ENCODE results near the gene KRTDAP.
"Not testable (repeated sequence)": the region's sequence is repeated elsewhere in the genome, so short reads cannot be mapped to it uniquely, and the experiment has no call there.

The KRTDAP gene

GRCh38 chr19:35483089-35483488 is 7.2 kb downstream of the KRTDAP start:
- DNase-seq = no peak

- no peak for DNase-seq
Measured at GRCh38 chr19:35478794-35479677, 11.2 kb downstream of the KRTDAP start.

GRCh38 chr19:35476149-35476548 is 14.1 kb downstream of the KRTDAP start:
- no peak for DNase-seq

GRCh38 chr19:35474594-35474993 is 15.7 kb downstream of the KRTDAP start:
- DNase-seq = not testable (repeated sequence)

DNA sequence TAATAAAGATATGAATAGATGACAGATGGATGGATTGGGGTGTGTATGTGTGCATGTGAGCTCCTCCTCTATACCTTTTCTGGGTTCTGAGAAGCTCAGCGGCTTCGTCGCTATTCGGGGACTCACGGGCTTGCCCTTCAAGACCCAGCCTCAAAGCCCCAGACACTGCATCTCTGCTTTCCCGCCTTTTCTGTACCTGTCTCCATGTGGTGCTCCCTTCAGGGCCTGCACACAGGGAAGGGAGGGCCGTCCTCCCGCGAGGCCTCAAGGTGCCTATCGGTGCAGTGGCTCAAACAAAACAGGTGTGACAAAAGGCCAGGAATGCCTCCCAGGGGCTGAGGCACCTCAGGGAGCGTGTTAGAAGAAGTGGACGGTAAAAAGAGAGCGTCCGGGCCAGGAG is 16.2 kb downstream of the KRTDAP start:
- DNase-seq = no peak

DNA sequence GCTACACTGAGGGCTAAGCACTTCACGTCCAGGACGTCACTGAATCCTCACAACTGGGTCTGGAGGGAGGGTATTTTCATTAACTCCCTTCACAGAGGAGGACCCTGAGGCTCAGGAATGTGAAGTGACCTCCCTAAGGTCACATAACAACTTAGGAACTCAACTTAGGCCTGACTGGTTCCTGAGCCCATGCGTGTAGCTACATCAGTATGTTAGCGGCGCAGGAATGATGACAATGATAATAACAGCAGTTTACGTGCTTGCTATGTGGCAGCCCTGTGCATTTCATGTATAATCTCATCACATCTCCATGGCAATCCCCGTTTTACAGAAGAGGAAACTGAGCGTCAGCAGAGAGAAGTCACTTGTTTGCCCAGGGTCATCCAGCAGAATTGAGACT is 18.3 kb downstream of the KRTDAP start:
- no peak for DNase-seq

- not testable (repeated sequence) for DNase-seq
Measured at GRCh38 chr19:35471075-35471474, 19.2 kb downstream of the KRTDAP start.

DNA sequence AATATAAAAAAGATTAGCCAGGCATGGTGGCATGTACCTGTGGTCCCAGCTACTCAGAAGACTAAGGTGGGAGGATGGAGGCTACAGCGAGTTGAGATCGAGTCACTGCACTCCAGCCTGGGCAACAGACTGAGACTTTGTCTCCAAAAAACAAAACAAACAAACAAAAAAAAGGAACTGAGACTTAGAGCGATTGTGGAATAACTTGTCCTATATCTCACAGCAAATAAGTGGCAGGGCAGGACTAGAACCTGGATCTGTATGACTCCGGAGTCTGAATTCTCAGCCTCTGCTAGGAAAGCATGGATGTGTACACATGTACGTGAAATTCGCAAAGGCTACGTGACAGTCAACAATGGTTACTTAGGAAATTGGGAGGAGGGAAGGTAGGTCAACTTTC is 20.1 kb downstream of the KRTDAP start:
- DNase-seq = no peak

DNA sequence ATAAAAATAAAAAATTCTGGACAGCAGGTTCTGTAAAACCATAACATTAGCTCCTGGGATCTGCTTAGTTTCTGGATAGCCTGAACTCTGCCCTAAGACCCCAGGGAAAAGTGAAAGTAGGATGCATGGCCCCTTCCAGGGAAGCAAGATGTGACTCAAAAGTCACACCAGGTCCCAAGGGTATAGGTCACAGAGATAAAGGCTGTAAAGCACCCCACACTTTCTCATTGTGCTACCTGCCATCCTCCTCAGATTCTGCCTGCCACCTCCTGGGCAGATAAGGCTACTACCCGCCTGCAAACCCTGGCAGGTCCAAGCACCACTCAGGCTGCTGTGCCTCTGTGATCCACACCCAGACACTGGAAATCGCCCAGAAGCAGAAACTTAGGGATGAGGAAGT is 21.6 kb downstream of the KRTDAP start:
- peak; percentile 47 for DNase-seq

- DNase-seq = no peak
Measured at GRCh38 chr19:35466259-35466658, 24.0 kb downstream of the KRTDAP start.

DNA sequence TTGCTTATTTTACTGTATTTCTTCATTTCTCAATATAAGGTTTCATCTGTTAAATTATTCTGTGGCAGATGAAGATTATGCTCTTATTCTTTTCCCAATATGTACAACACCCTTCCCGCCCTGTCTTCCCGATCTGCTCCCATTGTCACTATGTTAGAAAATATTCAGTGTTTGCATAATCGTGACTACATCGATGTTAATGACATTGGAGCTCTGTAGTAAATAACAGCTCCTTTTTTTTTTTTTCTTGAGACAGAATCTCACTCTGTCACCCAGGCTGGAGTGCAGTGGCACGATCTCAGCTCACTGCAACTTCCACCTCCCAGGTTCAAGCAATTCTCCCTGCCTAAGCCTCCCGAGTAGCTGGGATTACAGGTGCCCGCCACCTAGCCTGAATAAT is 27.3 kb downstream of the KRTDAP start:
- not testable (repeated sequence) for DNase-seq

- no peak for DNase-seq
Measured at GRCh38 chr19:35462476-35462953, 27.7 kb downstream of the KRTDAP start.

DNA sequence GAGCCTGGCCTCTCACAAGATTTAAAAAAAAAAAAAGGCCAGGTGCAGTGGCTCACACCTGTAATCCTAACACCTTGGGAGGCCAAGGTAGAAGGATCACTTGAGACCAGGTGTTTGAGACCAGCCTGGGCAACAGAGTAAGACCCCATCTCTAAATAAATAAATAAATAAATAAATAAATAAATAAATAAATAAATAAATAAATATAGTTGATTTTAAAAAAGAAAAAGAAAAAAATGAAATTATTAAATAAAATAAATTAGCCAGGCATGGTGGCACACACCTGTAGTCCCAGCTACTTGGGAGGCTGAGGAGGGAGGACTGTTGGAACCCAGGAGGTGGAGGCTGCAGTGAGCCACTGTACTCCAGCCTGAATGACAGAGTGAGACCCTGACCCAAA is 28.5 kb downstream of the KRTDAP start:
- not testable (repeated sequence) for DNase-seq

DNA sequence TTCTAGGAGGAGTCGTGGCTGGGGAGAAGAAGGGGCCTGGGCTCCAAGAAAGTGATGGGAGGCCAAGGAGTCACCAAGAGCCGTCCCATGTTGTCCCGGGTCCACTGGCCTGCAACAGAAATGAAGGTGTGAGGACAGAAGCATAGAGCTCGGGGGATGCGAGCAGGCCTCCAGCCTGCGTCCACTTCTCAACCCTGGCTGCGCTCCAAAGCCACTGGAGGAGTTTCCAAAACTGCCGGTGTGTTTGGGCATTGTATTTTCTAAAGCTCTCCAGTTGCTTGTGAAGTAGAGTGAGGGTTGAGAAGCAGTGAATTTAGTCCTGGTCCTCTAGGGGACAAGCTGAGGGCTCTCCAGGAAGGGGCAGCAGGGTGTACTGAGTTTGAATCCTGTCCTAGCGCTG is 29.2 kb downstream of the KRTDAP start:
- no peak for DNase-seq

GRCh38 chr19:35460608-35461007 is 29.7 kb downstream of the KRTDAP start:
- no peak for DNase-seq

- peak; percentile 35 for DNase-seq
Measured at GRCh38 chr19:35459414-35460082, 30.7 kb downstream of the KRTDAP start.

DNA sequence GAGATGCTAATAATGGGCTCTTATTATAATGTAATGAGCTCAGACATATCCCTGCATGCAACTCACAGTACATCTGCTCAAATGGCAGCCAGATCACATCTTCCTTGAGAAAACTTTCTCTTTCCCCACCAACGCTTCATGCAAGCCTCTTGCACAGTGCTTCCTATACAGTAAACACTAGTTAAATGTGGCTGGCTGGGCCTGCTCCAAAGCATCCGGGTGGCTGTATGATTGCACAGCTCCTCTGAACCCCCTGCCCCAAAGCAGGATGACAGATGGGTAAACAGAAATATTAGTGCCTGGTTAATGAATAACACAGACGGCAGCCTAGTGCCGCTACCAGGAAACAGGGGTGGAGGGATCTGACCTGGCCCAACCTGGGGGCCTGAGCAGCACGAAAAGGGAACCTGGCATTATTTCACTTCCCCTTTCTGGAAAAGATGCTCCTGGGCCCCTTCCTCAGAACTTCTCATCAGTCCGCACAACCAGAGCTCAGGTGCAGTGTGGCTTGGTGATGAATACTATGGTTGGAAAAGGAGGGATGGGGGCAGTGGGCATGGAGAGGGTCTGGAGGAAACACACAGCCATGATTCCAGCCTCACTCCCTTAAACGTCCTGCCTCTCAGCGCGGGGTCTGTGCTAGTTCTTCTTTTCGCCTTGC is 31.4 kb downstream of the KRTDAP start:
- DNase-seq = no peak

DNA sequence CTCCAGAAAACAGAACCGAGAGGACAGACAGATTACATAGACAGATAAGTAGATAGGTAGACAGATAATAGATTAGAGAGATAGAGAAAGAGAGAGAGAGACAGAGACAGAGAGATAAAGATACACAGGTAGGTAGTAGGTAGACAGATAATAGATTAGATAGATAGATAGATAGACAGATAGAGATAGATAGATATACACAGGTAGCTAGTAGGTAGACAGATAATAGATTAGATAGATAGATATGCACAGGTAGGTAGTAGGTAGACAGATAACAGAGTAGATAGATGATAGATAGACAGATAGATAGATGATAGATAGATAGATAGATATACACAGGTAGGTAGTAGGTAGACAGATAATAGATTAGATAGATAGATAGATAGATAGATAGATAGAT is 32.1 kb downstream of the KRTDAP start:
- DNase-seq = no peak

DNA sequence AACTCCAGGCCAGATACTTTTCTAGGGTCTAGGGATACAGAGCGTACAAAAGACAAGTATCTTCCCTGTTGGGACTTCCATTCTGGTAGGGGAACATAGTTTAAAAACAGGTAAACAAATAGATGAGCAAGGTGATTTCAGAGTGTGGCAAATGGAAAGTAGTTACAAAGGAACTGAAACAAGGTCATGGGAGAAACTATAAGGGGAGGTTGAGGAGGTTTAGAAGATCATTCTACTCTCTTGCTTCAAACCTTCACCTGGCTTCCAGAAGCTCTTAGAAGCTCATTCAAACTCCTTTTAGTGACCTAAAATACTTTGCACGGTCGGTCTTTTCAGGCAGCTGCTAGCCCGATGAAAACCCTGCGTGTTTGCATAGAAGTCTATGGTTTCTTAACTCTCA is 33.1 kb downstream of the KRTDAP start:
- DNase-seq = no peak

GRCh38 chr19:35455616-35456201 is 34.6 kb downstream of the KRTDAP start:
- DNase-seq = no peak

DNA sequence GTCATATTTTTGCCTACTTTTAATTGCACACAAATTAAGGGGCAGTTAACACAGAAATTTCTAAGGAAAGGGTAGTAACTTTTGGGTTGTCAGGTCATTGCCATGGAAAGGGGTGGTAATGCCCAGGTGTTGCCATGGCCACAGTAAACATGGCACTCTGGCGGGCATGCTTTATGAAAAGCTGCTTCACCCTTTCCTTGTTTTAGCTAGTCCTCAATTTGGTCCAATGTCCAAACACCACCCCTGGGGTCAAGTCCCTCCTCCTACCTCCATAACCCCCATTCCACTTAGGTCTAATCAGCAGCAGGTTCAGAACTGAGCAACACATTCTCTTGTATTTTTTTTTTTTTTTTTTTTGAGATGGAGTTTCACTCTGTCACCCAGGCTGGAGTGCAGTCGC is 35.6 kb downstream of the KRTDAP start:
- DNase-seq = no peak

DNA sequence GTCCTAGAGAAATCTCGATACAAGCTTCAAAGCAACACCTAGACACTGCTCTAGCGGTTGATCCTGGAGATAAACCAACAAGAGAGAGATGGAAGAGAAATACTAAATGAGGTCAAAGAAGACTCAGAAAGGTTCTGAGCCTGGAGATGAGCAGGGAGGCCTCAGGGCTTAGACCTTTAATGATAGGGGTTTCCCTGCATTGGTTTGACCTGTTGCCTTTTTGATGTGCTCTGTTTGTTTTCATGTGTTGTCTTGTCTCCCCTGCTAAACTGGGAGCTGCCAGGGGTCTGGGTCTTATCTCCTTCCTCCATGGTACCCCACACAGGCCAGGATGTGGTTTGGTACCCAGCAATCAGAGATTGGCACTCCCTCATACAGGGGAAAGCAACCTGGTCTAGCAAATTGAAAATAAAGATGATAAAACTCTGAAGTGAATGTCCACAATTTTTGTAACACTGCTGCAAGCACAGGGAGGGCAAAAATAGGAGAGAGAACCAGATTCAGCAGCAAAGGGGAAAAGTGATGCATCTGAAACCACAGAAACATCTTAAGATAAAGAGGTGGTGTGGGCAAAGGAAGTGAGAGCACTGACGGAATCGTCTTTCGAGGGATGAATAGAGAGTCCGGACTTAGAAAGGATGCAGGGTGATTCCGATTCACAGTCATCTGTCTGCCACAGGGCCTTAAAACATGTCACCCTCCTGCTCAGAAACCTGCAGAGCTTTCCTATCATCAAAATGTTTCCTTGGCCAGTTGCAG is 38.7 kb downstream of the KRTDAP start:
- DNase-seq = no peak

Data from eye (tissue), 1 donor.